ENCODE results near the gene GRID1. TPM values are rescaled to one million over a fixed set of nuclear protein-coding genes. Genes with fewer than 3 reads are reported as not detected.

GRID1 gene
- total RNA-seq, 1 donor from 2014 or later = 1.4 TPM

- no peaks in the 10 kb centered on the region for H3K36me3 ChIP-seq
- H3K4me3 ChIP-seq = no peak overlapping the region
- no peak for DNase-seq (ENCODE audit: low spot score in 2 of 2)
- no peaks in the 10 kb centered on the region for H3K27me3 ChIP-seq
- no peak overlapping the region for H3K27ac ChIP-seq
- intact Hi-C loops (cut with DNase I) = no loop called here
- TF ChIP-seq, protein P1, sequence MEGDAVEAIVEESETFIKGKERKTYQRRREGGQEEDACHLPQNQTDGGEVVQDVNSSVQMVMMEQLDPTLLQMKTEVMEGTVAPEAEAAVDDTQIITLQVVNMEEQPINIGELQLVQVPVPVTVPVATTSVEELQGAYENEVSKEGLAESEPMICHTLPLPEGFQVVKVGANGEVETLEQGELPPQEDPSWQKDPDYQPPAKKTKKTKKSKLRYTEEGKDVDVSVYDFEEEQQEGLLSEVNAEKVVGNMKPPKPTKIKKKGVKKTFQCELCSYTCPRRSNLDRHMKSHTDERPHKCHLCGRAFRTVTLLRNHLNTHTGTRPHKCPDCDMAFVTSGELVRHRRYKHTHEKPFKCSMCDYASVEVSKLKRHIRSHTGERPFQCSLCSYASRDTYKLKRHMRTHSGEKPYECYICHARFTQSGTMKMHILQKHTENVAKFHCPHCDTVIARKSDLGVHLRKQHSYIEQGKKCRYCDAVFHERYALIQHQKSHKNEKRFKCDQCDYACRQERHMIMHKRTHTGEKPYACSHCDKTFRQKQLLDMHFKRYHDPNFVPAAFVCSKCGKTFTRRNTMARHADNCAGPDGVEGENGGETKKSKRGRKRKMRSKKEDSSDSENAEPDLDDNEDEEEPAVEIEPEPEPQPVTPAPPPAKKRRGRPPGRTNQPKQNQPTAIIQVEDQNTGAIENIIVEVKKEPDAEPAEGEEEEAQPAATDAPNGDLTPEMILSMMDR (IDR thresholded peaks at IDR 0.05) = no peak
- H3K9me3 ChIP-seq = no peaks in the 10 kb centered on the region
- H3K4me1 ChIP-seq = no peaks in the 10 kb centered on the region
Observed at GRCh38 chr10:85926136-85926535, 440.5 kb downstream of the GRID1 start.

- intact Hi-C loops (cut with DNase I) = no loop called here
- no peak for DNase-seq (ENCODE audit: low spot score in 2 of 2)
- no peak overlapping the region for H3K27ac ChIP-seq
- no peaks in the 10 kb centered on the region for H3K9me3 ChIP-seq
- no peaks in the 10 kb centered on the region for H3K27me3 ChIP-seq
- no peaks in the 10 kb centered on the region for H3K36me3 ChIP-seq
- no peaks in the 10 kb centered on the region for H3K4me1 ChIP-seq
- TF ChIP-seq, protein P1 (IDR thresholded peaks at IDR 0.05) = no peak
- no peak overlapping the region for H3K4me3 ChIP-seq
Observed at GRCh38 chr10:85925201-85925750, 441.3 kb downstream of the GRID1 start.

DNA sequence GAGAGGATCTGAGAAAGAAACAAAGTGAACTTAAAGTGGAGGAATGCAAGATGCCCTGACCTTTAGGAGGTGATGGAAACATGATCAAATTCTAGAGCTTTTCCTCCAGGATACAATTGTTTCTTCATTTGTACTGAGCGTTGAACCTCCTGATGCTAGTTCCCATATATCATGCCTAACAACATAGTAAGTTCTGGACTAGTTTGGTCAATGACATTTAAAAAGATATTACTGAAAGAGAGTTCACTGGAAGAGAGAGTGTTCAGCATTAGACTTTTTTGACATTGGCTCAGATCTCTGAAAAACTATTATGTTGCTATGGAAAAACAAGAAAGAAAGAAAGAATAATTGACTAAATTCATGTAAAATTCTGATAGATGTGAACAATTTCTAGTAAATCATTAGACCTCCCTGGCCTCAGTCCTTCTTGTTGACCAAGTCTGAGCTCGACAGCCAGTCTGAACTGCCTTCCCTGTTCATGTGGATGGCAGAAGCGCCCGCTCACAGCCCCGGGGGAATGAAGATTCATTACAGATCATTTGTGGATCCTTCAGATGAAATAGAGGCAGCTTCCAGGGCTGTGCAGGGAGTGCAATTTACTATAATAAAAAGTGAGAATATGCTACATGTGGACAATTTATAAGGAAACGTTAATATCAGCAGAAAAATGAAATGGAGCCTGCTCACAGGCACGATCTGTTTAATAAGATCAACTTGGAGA, 442.1 kb downstream of the GRID1 start:
- Histone ChIP-seq H3K4me3 (no peak overlapping the region), H3K36me3 (no peaks in the 10 kb centered on the region), H3K9me3 (no peaks in the 10 kb centered on the region), H3K4me1 (no peaks in the 10 kb centered on the region), H3K27me3 (no peaks in the 10 kb centered on the region), H3K27ac (no peak overlapping the region)
- intact Hi-C loops (cut with DNase I) = no loop called here
- TF ChIP-seq, protein P1 (IDR thresholded peaks at IDR 0.05) = no peak
- no peak for DNase-seq (ENCODE audit: low spot score in 2 of 2)

GRCh38 chr10:85922356-85923129, 444.1 kb downstream of the GRID1 start:
- DNase-seq (ENCODE audit: low spot score in 2 of 2) = no peak
- TF ChIP-seq, protein P1 (IDR thresholded peaks at IDR 0.05) = no peak

GRCh38 chr10:85921789-85922188, 444.8 kb downstream of the GRID1 start:
- no peaks in the 10 kb centered on the region for H3K27me3 ChIP-seq
- H3K4me3 ChIP-seq = no peak overlapping the region
- no peaks in the 10 kb centered on the region for H3K9me3 ChIP-seq
- TF ChIP-seq, protein P1 (IDR thresholded peaks at IDR 0.05) = no peak
- no peak overlapping the region for H3K27ac ChIP-seq
- intact Hi-C loops (cut with DNase I) = no loop called here
- DNase-seq (ENCODE audit: low spot score in 2 of 2) = no peak
- no peaks in the 10 kb centered on the region for H3K4me1 ChIP-seq
- H3K36me3 ChIP-seq = no peaks in the 10 kb centered on the region

More at GRCh38 chr10:85922356-85923129, 444.1 kb downstream of the GRID1 start:
- H3K36me3 ChIP-seq = no peaks in the 10 kb centered on the region
- no peak overlapping the region for H3K27ac ChIP-seq
- H3K27me3 ChIP-seq = no peaks in the 10 kb centered on the region
- no peaks in the 10 kb centered on the region for H3K4me1 ChIP-seq
- intact Hi-C loops (cut with DNase I) = no loop called here
- H3K4me3 ChIP-seq = no peak overlapping the region
- H3K9me3 ChIP-seq = no peaks in the 10 kb centered on the region
